Measurements from ENCODE around the gene EXOC2. TPM values are rescaled to one million over a fixed set of nuclear protein-coding genes. Genes with fewer than 3 reads are reported as not detected.

Gene EXOC2
- total and polyA plus RNA-seq, 10 of the 15 experiments (the other 5 are each of a cell fraction or from before 2014, with no cell fraction given), result 8.7 to 32.8 (median 20.7) TPM

GRCh38 chr6:451336-451735 is 241.6 kb downstream of the EXOC2 start (continued):
- TF ChIP-seq, protein P1, sequence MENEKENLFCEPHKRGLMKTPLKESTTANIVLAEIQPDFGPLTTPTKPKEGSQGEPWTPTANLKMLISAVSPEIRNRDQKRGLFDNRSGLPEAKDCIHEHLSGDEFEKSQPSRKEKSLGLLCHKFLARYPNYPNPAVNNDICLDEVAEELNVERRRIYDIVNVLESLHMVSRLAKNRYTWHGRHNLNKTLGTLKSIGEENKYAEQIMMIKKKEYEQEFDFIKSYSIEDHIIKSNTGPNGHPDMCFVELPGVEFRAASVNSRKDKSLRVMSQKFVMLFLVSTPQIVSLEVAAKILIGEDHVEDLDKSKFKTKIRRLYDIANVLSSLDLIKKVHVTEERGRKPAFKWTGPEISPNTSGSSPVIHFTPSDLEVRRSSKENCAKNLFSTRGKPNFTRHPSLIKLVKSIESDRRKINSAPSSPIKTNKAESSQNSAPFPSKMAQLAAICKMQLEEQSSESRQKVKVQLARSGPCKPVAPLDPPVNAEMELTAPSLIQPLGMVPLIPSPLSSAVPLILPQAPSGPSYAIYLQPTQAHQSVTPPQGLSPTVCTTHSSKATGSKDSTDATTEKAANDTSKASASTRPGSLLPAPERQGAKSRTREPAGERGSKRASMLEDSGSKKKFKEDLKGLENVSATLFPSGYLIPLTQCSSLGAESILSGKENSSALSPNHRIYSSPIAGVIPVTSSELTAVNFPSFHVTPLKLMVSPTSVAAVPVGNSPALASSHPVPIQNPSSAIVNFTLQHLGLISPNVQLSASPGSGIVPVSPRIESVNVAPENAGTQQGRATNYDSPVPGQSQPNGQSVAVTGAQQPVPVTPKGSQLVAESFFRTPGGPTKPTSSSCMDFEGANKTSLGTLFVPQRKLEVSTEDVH (IDR thresholded peaks at IDR 0.05; ENCODE audit: low read depth, partially characterized antibody), result no peak
- TF ChIP-seq NRF1 (conservative IDR thresholded peaks at IDR 0.05; ENCODE audit: low read depth, low read length), result no peak
- TF ChIP-seq SREBF1 (IDR thresholded peaks at IDR 0.05; ENCODE audit: low read length), result no peak
- TF ChIP-seq MTA3 (IDR thresholded peaks at IDR 0.05; ENCODE audit: borderline replicate concordance, low read length), result no peak
- TF ChIP-seq POLR2A (IDR thresholded peaks at IDR 0.05; ENCODE audit: low read depth, low read length), result no peak
- no peak for TF ChIP-seq NR2C1 (IDR thresholded peaks at IDR 0.05)
- no peak for TF ChIP-seq USF1 (IDR thresholded peaks at IDR 0.05; ENCODE audit: borderline replicate concordance, extremely low read length, insufficient read depth, low read depth, low read length)

GRCh38 chr6:449486-450419 is 243.2 kb downstream of the EXOC2 start:
- SMC1A ChIA-PET (ENCODE audit: uncharacterized antibody, unreplicated experiment), result interaction anchor here (1.0 kb wide), 1 partner anchor 15 kb away, joined by 3 read pairs; no protein-coding TSS in a partner anchor
- ATAC-seq, result no peak
- in situ Hi-C loops (cut with MboI) (no loop called here), intact Hi-C loops (cut with micrococcal nuclease; ENCODE audit: unreplicated experiment) (no loop called here)
- POLR2A ChIA-PET, result no interaction called here
- H3K79me2 ChIP-seq (ENCODE audit: control insufficient read depth, insufficient read depth, low read length), result no peaks in the 10 kb centered on the region
- TF ChIP-seq, protein P2, sequence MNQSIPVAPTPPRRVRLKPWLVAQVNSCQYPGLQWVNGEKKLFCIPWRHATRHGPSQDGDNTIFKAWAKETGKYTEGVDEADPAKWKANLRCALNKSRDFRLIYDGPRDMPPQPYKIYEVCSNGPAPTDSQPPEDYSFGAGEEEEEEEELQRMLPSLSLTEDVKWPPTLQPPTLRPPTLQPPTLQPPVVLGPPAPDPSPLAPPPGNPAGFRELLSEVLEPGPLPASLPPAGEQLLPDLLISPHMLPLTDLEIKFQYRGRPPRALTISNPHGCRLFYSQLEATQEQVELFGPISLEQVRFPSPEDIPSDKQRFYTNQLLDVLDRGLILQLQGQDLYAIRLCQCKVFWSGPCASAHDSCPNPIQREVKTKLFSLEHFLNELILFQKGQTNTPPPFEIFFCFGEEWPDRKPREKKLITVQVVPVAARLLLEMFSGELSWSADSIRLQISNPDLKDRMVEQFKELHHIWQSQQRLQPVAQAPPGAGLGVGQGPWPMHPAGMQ (IDR thresholded peaks at IDR 0.05; ENCODE audit: borderline replicate concordance), result no peak
- 0 out of 4 replicates have a peak, but pooled peaks cover 0 to 5% of the 10 kb centered on the region in 2 experiments for H3K27me3 ChIP-seq (replicated peaks in 1 of 2; ENCODE audit: control insufficient read depth in 2 of 2, insufficient read depth in 2 of 2, low read length in 1 of 2)
- RAD21 ChIA-PET (ENCODE audit: unreplicated experiment), result no interaction called here
- no peak for FAIRE-seq
- H2AFZ ChIP-seq (ENCODE audit: control insufficient read depth, low read depth, low read length), result no peak overlapping the region
- H3K4me2 ChIP-seq (ENCODE audit: control insufficient read depth, insufficient read depth), result no peak overlapping the region
- no peaks in the 10 kb centered on the region; the same call in 2 of the 3 replicates for H3K9me3 ChIP-seq (replicated peaks; ENCODE audit: control insufficient read depth, insufficient read depth, low read length)
- CTCF ChIA-PET, result no interaction called here
- peaks cover 10% of the 10 kb centered on the region; the same call in 1 of the 2 replicates for H3K4me1 ChIP-seq (ENCODE audit: control insufficient read depth, insufficient read depth, low read length)
- no peaks in the 10 kb centered on the region for H3K36me3 ChIP-seq (ENCODE audit: control insufficient read depth in 2 of 2, insufficient read depth in 2 of 2, low read length in 1 of 2)
- H3K27ac ChIP-seq (ENCODE audit: control insufficient read depth, insufficient read depth), result no peak overlapping the region
- no peak overlapping the region for H3K9ac ChIP-seq (ENCODE audit: control insufficient read depth, insufficient read depth, low read length)
- DNase-seq (ENCODE audit: low read depth, low spot score), result no peak
- no peak overlapping the region for H3K4me3 ChIP-seq
- BruUV-seq (replicated peaks), result no TSS peak
- no peaks in the 10 kb centered on the region for H4K20me1 ChIP-seq (ENCODE audit: control insufficient read depth, insufficient read depth)
- 91% methylated on average over 56 of the region's 62 CpGs for WGBS (ENCODE audit: insufficient coverage, insufficient replicate concordance, low lambda C conversion rate, missing lambda C conversion rate)
